Fibroblast of lung (primary cell): ENCODE data around the gene TMED5. TPM values are rescaled to one million over a fixed set of nuclear protein-coding genes. Genes with fewer than 3 reads are reported as not detected.
A peak's percentile ranks its signal among the peaks of the same experiment; 100 is the strongest.

Experiments
- DNase-seq, 2 donors: peaks; one replicate each; pipeline versions ENCODE4 v3.0.0 to v3.0.0-alpha.2; 2010; ENCODE audit warnings: low read depth in 2 of 2
- H2AFZ ChIP-seq: 2 replicates; pipeline ENCODE4 v1.5.1; 2012; ENCODE audit warnings: low read length, control low read depth, inconsistent platforms
- H3K27ac ChIP-seq: 2 replicates; pipeline ENCODE4 v1.5.1; 2011; ENCODE audit warnings: low read length, control low read depth; ENCODE audit not compliant: insufficient read depth
- H3K27me3 ChIP-seq: 2 replicates; pipeline ENCODE4 v1.5.1; 2011; ENCODE audit warnings: mild to moderate bottlenecking, low read length; ENCODE audit not compliant: control insufficient read depth, insufficient read depth
- H3K36me3 ChIP-seq: 2 replicates; pipeline ENCODE4 v1.5.1; 2011; ENCODE audit warnings: low read length; ENCODE audit not compliant: control insufficient read depth, insufficient read depth
- H3K4me1 ChIP-seq: 2 replicates; pipeline ENCODE4 v1.5.1; 2011; ENCODE audit warnings: low read length; ENCODE audit not compliant: control insufficient read depth, insufficient read depth; ENCODE audit errors: extremely low read depth
- H3K4me2 ChIP-seq: 2 replicates; pipeline ENCODE4 v1.5.1; 2011; ENCODE audit warnings: low read length, control low read depth; ENCODE audit not compliant: insufficient read depth; ENCODE audit errors: extremely low read depth
- H3K4me3 ChIP-seq, 4 experiments: fragments of 200-600 bp in 1 of 4; sonication (generic) in 1 of 4; replicated peaks in 1 of 4; 2 replicates each; pipeline ENCODE4 v1.5.1; 2011 to 2016; ENCODE audit warnings: low read length in 4 of 4, low read depth in 3 of 4, mild to moderate bottlenecking in 3 of 4, control low read depth in 2 of 4, inconsistent platforms in 1 of 4, mixed read lengths in 1 of 4; ENCODE audit not compliant: insufficient read depth in 1 of 4; ENCODE audit errors: control extremely low read depth in 1 of 4
- H3K79me2 ChIP-seq: 2 replicates; pipeline ENCODE4 v1.5.1; 2012; ENCODE audit warnings: mild to moderate bottlenecking, low read length, inconsistent platforms; ENCODE audit not compliant: control insufficient read depth, insufficient read depth
- H3K9ac ChIP-seq: 2 replicates; pipeline ENCODE4 v1.5.1; 2011; ENCODE audit warnings: mild to moderate bottlenecking, low read length, control low read depth; ENCODE audit not compliant: insufficient read depth
- H3K9me3 ChIP-seq: 2 replicates; pipeline ENCODE4 v1.5.1; 2012; ENCODE audit warnings: low read depth, low read length; ENCODE audit not compliant: control insufficient read depth, insufficient read depth
- H4K20me1 ChIP-seq: 2 replicates; pipeline ENCODE4 v1.5.1; 2011; ENCODE audit warnings: low read length; ENCODE audit not compliant: control insufficient read depth, insufficient read depth; ENCODE audit errors: extremely low read depth
- EZH2 ChIP-seq: IDR thresholded peaks from 2 replicates; pipeline ENCODE4 v1.5.1; 2012; ENCODE audit warnings: low read length, control low read depth, mild to moderate bottlenecking; ENCODE audit errors: missing control alignments
- polyA plus RNA-seq, 2 donors: library from polyadenylated mRNA; depleted of rRNA in 1 of 2; stranded (reverse) in 1 of 2; unstranded in 1 of 2; fragments of >200 nt; gene quantifications; 2 replicates each; pipeline ENCODE4 v1.2.1, GENCODE V29; 2011 to 2012; ENCODE audit warnings: missing spikeins in 1 of 2
- total RNA-seq: library from RNA; depleted of rRNA; stranded (reverse); fragments of >200 nt; gene quantifications from 2 replicates; pipeline ENCODE4 v1.2.1, GENCODE V29; 2014
- TF ChIP-seq, protein P1 (sequence below), 2 donors: IDR thresholded peaks in 1 of 2; conservative IDR thresholded peaks in 1 of 2; 1 replicate in 1 of 2; 2 replicates in 1 of 2; pipeline ENCODE4 v1.5.1; 2011 to 2012; ENCODE audit warnings: low read length in 2 of 2, control low read depth in 1 of 2, inconsistent platforms in 1 of 2, low read depth in 1 of 2, mild to moderate bottlenecking in 1 of 2

Gene TMED5
- total and polyA plus RNA-seq, 2 donors (not counting 1 experiment from before 2014, with no cell fraction given) = 56.0 to 82.6 TPM

DNA sequence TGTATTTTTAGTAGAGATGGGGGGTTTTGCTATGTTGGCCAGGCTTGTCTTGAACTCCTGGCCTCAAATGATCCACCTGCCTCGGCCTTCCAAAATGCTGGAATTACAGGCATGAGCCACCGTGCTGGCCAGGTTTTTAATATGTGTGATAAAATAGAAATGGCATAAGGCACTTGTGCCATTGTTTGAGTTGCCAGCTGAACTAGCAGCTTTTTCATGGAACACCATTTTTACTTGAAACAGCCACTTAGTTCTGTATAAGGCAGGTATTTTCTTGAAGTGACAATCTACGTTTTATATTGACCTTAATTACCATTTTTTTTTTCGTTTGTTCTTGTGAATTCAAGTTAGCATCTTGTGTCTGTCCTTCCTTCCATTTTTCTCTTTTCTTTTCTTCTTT lies 72.8 kb downstream of the TMED5 start:
- H3K36me3 ChIP-seq = no peaks in the 10 kb centered on the region
- no peak overlapping the region for H3K27ac ChIP-seq
- no peak overlapping the region for H3K4me3 ChIP-seq
- H4K20me1 ChIP-seq = no peaks in the 10 kb centered on the region
- no peaks in the 10 kb centered on the region for H3K9me3 ChIP-seq
- no peak overlapping the region for H2AFZ ChIP-seq
- H3K4me2 ChIP-seq = no peak overlapping the region
- H3K27me3 ChIP-seq = no peaks in the 10 kb centered on the region
- peaks cover 27% of the 10 kb centered on the region for H3K79me2 ChIP-seq
- no peak overlapping the region for H3K9ac ChIP-seq
- TF ChIP-seq EZH2 = no peak
- TF ChIP-seq, protein P1, sequence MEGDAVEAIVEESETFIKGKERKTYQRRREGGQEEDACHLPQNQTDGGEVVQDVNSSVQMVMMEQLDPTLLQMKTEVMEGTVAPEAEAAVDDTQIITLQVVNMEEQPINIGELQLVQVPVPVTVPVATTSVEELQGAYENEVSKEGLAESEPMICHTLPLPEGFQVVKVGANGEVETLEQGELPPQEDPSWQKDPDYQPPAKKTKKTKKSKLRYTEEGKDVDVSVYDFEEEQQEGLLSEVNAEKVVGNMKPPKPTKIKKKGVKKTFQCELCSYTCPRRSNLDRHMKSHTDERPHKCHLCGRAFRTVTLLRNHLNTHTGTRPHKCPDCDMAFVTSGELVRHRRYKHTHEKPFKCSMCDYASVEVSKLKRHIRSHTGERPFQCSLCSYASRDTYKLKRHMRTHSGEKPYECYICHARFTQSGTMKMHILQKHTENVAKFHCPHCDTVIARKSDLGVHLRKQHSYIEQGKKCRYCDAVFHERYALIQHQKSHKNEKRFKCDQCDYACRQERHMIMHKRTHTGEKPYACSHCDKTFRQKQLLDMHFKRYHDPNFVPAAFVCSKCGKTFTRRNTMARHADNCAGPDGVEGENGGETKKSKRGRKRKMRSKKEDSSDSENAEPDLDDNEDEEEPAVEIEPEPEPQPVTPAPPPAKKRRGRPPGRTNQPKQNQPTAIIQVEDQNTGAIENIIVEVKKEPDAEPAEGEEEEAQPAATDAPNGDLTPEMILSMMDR (conservative IDR thresholded peaks at IDR 0.05 in 1 of 2, IDR thresholded peaks at IDR 0.05 in 1 of 2; ENCODE audit: low read depth in 1 of 2, low read length in 2 of 2) = no peak
- no peak for DNase-seq
- no peaks in the 10 kb centered on the region for H3K4me1 ChIP-seq

DNA sequence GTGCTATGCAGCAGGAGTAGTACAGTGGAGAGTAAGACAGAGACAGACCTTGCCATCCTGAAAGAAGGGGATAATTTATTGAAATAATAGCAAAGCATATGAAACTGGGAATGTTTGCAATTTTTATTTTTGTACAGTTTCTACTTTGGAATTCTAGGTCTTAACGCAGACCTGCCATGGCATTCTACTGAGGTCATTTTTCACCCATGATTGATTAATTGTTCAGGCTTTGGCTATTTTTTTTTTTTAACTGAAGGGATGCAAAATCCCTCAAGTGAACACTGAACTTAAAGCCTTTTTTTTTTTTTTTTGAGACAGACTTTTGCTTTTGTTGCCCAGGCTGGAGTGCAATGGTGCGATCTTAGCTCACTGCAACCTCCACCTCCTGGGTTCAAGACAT lies 74.0 kb downstream of the TMED5 start:
- H3K79me2 ChIP-seq = peaks cover 32% of the 10 kb centered on the region
- no peak overlapping the region for H3K27ac ChIP-seq
- no peaks in the 10 kb centered on the region for H3K27me3 ChIP-seq
- H3K4me3 ChIP-seq = no peak overlapping the region
- no peaks in the 10 kb centered on the region for H3K36me3 ChIP-seq
- no peak for TF ChIP-seq EZH2
- TF ChIP-seq, protein P1 (conservative IDR thresholded peaks at IDR 0.05 in 1 of 2, IDR thresholded peaks at IDR 0.05 in 1 of 2; ENCODE audit: low read depth in 1 of 2, low read length in 2 of 2) = no peak
- no peaks in the 10 kb centered on the region for H3K9me3 ChIP-seq
- no peaks in the 10 kb centered on the region for H4K20me1 ChIP-seq
- H2AFZ ChIP-seq = no peak overlapping the region
- DNase-seq = peak in 1 of 2 donors; percentile 50
- no peaks in the 10 kb centered on the region for H3K4me1 ChIP-seq
- H3K4me2 ChIP-seq = no peak overlapping the region
- no peak overlapping the region for H3K9ac ChIP-seq

DNA sequence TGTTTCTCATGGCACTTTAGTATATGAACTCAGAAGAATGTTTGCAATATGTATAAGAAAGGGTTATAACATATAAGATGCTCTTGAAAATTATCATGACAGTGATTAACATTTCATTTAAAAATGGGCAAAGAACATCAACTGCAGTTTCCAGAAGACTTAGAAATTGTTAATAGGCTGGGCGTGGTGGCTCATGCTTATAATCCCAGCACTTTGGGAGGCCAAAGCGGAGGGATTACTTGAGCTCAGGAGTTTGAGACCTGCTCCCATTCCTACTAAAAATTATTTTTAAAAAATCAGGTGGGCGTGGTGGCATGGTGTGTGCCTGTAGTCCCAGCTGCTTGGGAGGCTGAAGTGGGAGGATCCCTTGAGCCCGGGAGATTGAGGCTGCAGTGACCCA lies 78.1 kb downstream of the TMED5 start:
- no peak overlapping the region for H3K4me3 ChIP-seq
- no peak overlapping the region for H3K27ac ChIP-seq
- no peaks in the 10 kb centered on the region for H3K27me3 ChIP-seq
- TF ChIP-seq, protein P1 (conservative IDR thresholded peaks at IDR 0.05 in 1 of 2, IDR thresholded peaks at IDR 0.05 in 1 of 2; ENCODE audit: low read depth in 1 of 2, low read length in 2 of 2) = no peak
- TF ChIP-seq EZH2 = no peak
- no peaks in the 10 kb centered on the region for H3K9me3 ChIP-seq
- no peak overlapping the region for H2AFZ ChIP-seq
- no peaks in the 10 kb centered on the region for H4K20me1 ChIP-seq
- no peak overlapping the region for H3K4me2 ChIP-seq
- H3K4me1 ChIP-seq = no peaks in the 10 kb centered on the region
- no peak for DNase-seq
- no peak overlapping the region for H3K9ac ChIP-seq
- H3K79me2 ChIP-seq = peaks cover 49% of the 10 kb centered on the region
- H3K36me3 ChIP-seq = no peaks in the 10 kb centered on the region

Other genes with a start within 250 kb of the TMED5 start
- gene DIPK1A, start 219.0 kb downstream of the TMED5 start, total RNA-seq = 8.2 and 19.7 TPM in 2 replicates
- 39.1 and 85.7 TPM in 2 replicates for gene DIPK1A, start 219.0 kb downstream of the TMED5 start, polyA plus RNA-seq
- gene MTF2, start 101.1 kb downstream of the TMED5 start, total RNA-seq = 8.6 and 13.6 TPM in 2 replicates
- gene MTF2, start 101.1 kb downstream of the TMED5 start, polyA plus RNA-seq = 8.9 and 14.3 TPM in 2 replicates
- 15.4 and 17.2 TPM in 2 replicates for gene CCDC18, start 311 bp upstream of the TMED5 start, total RNA-seq
- 3.1 and 6.6 TPM in 2 replicates for gene CCDC18, start 311 bp upstream of the TMED5 start, polyA plus RNA-seq
- 17.2 and 35.0 TPM in 2 replicates for gene DR1, start 165.5 kb upstream of the TMED5 start, total RNA-seq
- 40.4 and 41.2 TPM in 2 replicates for gene DR1, start 165.5 kb upstream of the TMED5 start, polyA plus RNA-seq